GM12873 (cell line): ENCODE measurements around the gene RAPH1.

Experiments
- TF ChIP-seq, protein P1 (sequence below): IDR thresholded peaks from 2 replicates; pipeline ENCODE4 v1.5.1; 2012; ENCODE audit warnings: low read depth, mild to moderate bottlenecking, moderate library complexity, low read length, control low read depth; ENCODE audit not compliant: insufficient read depth; ENCODE audit errors: missing control alignments

The RAPH1 gene

GRCh38 chr2:203498161-203498560 lies 36.9 kb downstream of the RAPH1 start:
- TF ChIP-seq, protein P1, sequence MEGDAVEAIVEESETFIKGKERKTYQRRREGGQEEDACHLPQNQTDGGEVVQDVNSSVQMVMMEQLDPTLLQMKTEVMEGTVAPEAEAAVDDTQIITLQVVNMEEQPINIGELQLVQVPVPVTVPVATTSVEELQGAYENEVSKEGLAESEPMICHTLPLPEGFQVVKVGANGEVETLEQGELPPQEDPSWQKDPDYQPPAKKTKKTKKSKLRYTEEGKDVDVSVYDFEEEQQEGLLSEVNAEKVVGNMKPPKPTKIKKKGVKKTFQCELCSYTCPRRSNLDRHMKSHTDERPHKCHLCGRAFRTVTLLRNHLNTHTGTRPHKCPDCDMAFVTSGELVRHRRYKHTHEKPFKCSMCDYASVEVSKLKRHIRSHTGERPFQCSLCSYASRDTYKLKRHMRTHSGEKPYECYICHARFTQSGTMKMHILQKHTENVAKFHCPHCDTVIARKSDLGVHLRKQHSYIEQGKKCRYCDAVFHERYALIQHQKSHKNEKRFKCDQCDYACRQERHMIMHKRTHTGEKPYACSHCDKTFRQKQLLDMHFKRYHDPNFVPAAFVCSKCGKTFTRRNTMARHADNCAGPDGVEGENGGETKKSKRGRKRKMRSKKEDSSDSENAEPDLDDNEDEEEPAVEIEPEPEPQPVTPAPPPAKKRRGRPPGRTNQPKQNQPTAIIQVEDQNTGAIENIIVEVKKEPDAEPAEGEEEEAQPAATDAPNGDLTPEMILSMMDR: no peak

DNA sequence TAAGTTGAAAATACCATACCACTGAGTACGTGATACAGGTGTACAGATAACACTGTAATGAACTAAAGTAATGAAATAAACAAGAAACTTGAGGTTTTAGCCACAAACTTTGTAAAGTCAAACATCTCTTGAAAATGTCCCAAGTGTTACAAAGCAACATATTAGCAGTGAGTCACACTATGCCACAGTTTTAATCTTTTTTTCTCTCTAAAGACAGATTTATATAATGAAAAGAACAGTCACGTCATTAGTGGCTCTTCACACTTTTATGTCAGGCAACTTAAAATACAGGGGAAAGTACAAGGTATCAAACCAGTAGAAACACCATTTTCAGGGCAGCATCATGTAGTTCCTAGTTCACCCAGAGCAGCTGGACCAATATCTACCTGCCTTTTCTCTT lies 42.1 kb downstream of the RAPH1 start:
- TF ChIP-seq, protein P1: no peak

GRCh38 chr2:203490391-203490790 lies 44.7 kb downstream of the RAPH1 start:
- TF ChIP-seq, protein P1: no peak

GRCh38 chr2:203489531-203489930 lies 45.6 kb downstream of the RAPH1 start:
- TF ChIP-seq, protein P1: no peak

- TF ChIP-seq, protein P1: peak; percentile 90
Measured at GRCh38 chr2:203484266-203485112, 50.6 kb downstream of the RAPH1 start.

DNA sequence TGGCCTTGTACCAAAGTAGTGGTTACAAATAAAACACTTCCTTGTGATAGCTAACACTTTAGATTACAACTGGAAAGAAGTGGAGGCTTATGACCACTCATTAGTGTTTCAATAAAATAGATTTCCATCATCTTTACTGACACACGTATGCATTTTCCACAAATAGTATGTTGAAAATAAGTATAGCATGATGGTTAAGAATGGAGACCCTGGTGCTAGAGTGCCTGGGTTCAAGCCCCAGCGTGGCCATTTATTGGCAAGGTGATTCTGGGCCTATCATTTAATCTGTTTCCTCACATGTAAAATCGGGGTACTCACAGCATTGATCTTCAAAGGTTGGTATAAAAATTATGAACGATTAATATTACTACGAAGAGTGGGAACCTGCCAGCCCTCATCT lies 54.5 kb downstream of the RAPH1 start:
- TF ChIP-seq, protein P1: no peak

- TF ChIP-seq, protein P1: no peak
Measured at GRCh38 chr2:203476881-203477280, 58.2 kb downstream of the RAPH1 start.
